ENCODE data around the gene SKAP1.

DNA sequence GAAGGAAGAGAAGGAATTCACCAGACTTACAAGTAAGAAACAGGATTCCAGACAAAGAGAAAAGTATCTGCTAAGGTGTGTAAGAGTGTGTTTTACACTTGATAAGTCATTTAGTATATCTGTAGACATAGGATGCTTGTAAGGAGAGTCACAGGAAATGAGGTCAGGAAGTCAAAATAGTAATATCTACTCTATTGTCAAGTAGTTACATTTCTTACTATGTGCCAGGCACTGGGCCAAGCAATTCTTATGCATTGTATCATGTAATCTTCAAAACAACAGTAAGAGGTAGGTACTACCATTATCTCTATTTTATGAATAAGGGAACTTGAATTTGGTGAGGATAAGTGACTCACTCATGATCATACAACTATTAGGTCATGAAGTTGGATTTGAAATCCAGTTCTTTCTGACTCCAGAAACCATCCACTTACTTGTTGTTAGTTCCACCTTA, 193.3 kb downstream of the SKAP1 start:
- TF ChIP-seq, protein P1, sequence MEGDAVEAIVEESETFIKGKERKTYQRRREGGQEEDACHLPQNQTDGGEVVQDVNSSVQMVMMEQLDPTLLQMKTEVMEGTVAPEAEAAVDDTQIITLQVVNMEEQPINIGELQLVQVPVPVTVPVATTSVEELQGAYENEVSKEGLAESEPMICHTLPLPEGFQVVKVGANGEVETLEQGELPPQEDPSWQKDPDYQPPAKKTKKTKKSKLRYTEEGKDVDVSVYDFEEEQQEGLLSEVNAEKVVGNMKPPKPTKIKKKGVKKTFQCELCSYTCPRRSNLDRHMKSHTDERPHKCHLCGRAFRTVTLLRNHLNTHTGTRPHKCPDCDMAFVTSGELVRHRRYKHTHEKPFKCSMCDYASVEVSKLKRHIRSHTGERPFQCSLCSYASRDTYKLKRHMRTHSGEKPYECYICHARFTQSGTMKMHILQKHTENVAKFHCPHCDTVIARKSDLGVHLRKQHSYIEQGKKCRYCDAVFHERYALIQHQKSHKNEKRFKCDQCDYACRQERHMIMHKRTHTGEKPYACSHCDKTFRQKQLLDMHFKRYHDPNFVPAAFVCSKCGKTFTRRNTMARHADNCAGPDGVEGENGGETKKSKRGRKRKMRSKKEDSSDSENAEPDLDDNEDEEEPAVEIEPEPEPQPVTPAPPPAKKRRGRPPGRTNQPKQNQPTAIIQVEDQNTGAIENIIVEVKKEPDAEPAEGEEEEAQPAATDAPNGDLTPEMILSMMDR (IDR thresholded peaks at IDR 0.05): no peak
- TF ChIP-seq POLR2AphosphoS5 (IDR thresholded peaks at IDR 0.05): no peak
- TF ChIP-seq POLR2A (IDR thresholded peaks at IDR 0.05): no peak
- no peak for TF ChIP-seq EP300 (IDR thresholded peaks at IDR 0.05; ENCODE audit: low read depth)
